DND-41 (cell line): ENCODE measurements around the gene AIF1.
A peak's percentile ranks its signal among the peaks of the same experiment; 100 is the strongest.
"Not testable (repeated sequence)": the region's sequence is repeated elsewhere in the genome, so short reads cannot be mapped to it uniquely, and the experiment has no call there.

Experiments used
- ATAC-seq: fragments of 200-7000 bp; cut with Tn5 transposase; 3 replicates; pipeline ENCODE4 v1.9.1; 2021; ENCODE audit warnings: low read depth; ENCODE audit not compliant: insufficient read depth
- DNase-seq: peaks from one replicate; pipeline ENCODE4 v3.0.0-alpha.2; 2020
- H2AFZ ChIP-seq: 2 replicates; pipeline ENCODE4 v1.6.0; 2012; ENCODE audit warnings: low read depth, low read length
- H3K27ac ChIP-seq: 2 replicates; pipeline ENCODE4 v1.5.1; 2012; ENCODE audit warnings: low read length, inconsistent platforms
- H3K27me3 ChIP-seq: fragments of 200-600 bp; sonication (generic); 2 replicates; pipeline ENCODE4 v1.6.0; 2012; ENCODE audit warnings: low read length, mild to moderate bottlenecking, inconsistent platforms; ENCODE audit not compliant: insufficient read depth, poor library complexity
- H3K36me3 ChIP-seq: 2 replicates; pipeline ENCODE4 v1.5.1; 2012; ENCODE audit warnings: low read length, inconsistent platforms; ENCODE audit not compliant: insufficient read depth
- H3K4me1 ChIP-seq: 2 replicates; pipeline ENCODE4 v1.5.1; 2012; ENCODE audit warnings: mild to moderate bottlenecking, low read length; ENCODE audit not compliant: insufficient read depth
- H3K4me2 ChIP-seq: 2 replicates; pipeline ENCODE4 v1.6.0; 2012; ENCODE audit warnings: mild to moderate bottlenecking, moderate library complexity, low read length, inconsistent platforms; ENCODE audit not compliant: insufficient read depth
- H3K4me3 ChIP-seq, 2 experiments: fragments of 200-600 bp in 1 of 2; shearing (Covaris generic) in 1 of 2; 2 replicates each; pipeline ENCODE4 v1.5.1; 2012 to 2016; ENCODE audit warnings: inconsistent platforms in 2 of 2, low read length in 2 of 2, mild to moderate bottlenecking in 2 of 2, low read depth in 1 of 2, moderate library complexity in 1 of 2
- H3K79me2 ChIP-seq: 2 replicates; pipeline ENCODE4 v1.6.0; 2012; ENCODE audit warnings: low read length, inconsistent platforms; ENCODE audit not compliant: insufficient read depth
- H3K9ac ChIP-seq: 2 replicates; pipeline ENCODE4 v1.6.0; 2012; ENCODE audit warnings: low read depth, mild to moderate bottlenecking, inconsistent platforms, low read length, moderate library complexity
- H3K9me3 ChIP-seq: 2 replicates; pipeline ENCODE4 v1.5.1; 2012; ENCODE audit warnings: low read length, moderate library complexity, mild to moderate bottlenecking, inconsistent platforms; ENCODE audit not compliant: insufficient read depth, severe bottlenecking
- H4K20me1 ChIP-seq: 2 replicates; pipeline ENCODE4 v1.6.0; 2012; ENCODE audit warnings: low read length; ENCODE audit not compliant: insufficient read depth
- EZH2 ChIP-seq: IDR thresholded peaks from 3 replicates; pipeline ENCODE4 v1.6.1; 2012; ENCODE audit warnings: borderline replicate concordance, low read depth, mild to moderate bottlenecking, moderate library complexity, low read length, inconsistent platforms; ENCODE audit not compliant: severe bottlenecking
- TF ChIP-seq, protein P1 (sequence below): IDR thresholded peaks from 2 replicates; pipeline ENCODE4 v1.5.1; 2012; ENCODE audit warnings: borderline replicate concordance, low read length, moderate library complexity, mild to moderate bottlenecking; ENCODE audit not compliant: poor library complexity, severe bottlenecking; ENCODE audit errors: extremely low read depth

Gene AIF1

DNA sequence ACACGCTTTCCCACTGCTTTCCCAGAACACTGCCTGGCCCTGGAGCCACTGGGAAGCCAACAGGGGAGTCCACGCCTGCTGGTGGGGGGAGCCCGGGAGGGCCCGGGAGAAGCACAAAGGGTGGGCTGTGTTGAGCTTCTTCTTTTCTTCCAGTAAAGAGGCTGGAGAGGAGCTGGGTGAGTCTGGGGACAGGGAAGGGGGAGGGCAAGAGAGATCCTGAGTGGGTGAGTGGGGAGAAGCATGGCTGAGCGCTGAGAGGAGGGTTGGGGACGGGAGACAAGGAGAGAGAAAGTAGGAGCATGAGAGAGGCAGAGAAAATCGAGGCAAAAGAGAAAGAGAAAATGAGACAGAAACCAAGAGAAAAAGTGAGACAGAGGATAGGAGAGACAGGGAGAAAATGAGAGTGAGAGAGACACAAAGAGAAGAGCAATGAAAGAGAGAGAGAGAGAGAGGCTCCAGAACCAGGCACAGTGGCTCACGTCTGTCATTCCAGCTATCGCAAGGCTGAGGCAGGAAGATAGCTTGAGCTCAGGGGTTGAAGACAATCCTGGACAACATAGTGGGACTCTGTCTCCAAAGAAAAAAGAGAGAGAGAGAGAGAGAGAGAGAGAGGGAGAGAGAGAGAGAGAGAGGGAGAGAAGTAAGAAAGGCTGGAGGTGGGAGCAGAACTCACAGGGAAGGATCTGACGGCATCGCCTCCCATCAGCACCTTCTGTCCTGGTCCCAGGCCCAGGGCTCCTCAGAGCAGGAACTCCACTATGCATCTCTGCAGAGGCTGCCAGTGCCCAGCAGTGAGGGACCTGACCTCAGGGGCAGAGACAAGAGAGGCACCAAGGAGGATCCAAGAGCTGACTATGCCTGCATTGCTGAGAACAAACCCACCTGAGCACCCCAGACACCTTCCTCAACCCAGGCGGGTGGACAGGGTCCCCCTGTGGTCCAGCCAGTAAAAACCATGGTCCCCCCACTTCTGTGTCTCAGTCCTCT lies 26.9 kb upstream of the AIF1 start:
- H4K20me1 ChIP-seq = no peaks in the 10 kb centered on the region
- DNase-seq (no peak), ATAC-seq (no peak)
- no peak overlapping the region for H3K27ac ChIP-seq
- no peak overlapping the region for H3K4me2 ChIP-seq
- TF ChIP-seq EZH2 = no peak
- TF ChIP-seq, protein P1, sequence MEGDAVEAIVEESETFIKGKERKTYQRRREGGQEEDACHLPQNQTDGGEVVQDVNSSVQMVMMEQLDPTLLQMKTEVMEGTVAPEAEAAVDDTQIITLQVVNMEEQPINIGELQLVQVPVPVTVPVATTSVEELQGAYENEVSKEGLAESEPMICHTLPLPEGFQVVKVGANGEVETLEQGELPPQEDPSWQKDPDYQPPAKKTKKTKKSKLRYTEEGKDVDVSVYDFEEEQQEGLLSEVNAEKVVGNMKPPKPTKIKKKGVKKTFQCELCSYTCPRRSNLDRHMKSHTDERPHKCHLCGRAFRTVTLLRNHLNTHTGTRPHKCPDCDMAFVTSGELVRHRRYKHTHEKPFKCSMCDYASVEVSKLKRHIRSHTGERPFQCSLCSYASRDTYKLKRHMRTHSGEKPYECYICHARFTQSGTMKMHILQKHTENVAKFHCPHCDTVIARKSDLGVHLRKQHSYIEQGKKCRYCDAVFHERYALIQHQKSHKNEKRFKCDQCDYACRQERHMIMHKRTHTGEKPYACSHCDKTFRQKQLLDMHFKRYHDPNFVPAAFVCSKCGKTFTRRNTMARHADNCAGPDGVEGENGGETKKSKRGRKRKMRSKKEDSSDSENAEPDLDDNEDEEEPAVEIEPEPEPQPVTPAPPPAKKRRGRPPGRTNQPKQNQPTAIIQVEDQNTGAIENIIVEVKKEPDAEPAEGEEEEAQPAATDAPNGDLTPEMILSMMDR = no peak
- H3K79me2 ChIP-seq = no peaks in the 10 kb centered on the region
- no peaks in the 10 kb centered on the region for H3K9me3 ChIP-seq
- H3K36me3 ChIP-seq = no peaks in the 10 kb centered on the region
- H2AFZ ChIP-seq = no peak overlapping the region
- H3K9ac ChIP-seq = no peak overlapping the region
- H3K27me3 ChIP-seq = no peaks in the 10 kb centered on the region
- H3K4me3 ChIP-seq = no peak overlapping the region
- H3K4me1 ChIP-seq = peaks cover 29% of the 10 kb centered on the region

DNA sequence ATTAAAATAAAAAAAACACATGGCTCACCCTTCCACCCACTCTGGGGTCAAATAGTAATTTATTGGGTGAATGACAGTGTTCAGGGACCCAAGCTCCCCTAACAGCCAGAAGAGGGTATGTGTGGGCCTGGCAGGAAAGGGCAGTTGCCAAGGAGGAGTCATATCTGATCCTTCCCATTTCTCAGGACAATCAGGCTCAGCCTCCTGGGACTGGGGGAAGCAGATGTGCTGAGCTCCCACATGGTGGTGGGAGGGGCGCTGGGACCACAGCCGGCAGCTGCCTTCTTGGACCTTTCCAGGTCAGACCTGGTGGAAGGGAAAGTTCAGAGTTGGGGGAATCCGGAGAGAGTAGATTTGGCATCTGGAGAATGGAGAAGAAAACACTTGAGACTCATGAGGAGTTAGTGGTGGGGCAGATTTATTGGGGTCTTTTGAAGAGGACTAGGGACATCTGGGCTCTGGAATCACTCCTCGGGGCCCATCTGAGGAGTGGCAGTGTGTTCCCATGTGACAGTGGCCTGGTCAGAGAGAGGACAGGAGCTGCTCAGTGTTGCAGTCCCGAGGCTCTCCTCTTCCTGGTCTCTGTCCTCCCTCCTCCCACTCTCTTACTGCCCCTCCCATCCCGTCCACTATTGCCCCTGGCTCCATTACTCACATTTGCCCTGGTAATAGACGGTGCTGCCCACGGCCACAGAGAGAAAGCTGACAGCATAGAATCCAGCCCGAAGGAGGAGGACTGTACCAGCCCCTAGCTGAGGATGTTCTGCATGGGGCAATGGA lies 26.0 kb upstream of the AIF1 start:
- ATAC-seq (no peak), DNase-seq (no peak)
- TF ChIP-seq, protein P1 = no peak
- TF ChIP-seq EZH2 = no peak
- Histone ChIP-seq H2AFZ (no peak overlapping the region), H3K4me3 (no peak overlapping the region), H3K9ac (no peak overlapping the region), H3K27ac (no peak overlapping the region), H4K20me1 (no peaks in the 10 kb centered on the region), H3K4me2 (no peak overlapping the region), H3K27me3 (no peaks in the 10 kb centered on the region), H3K9me3 (no peaks in the 10 kb centered on the region), H3K36me3 (no peaks in the 10 kb centered on the region), H3K79me2 (no peaks in the 10 kb centered on the region), H3K4me1 (peaks cover 29% of the 10 kb centered on the region)

DNA sequence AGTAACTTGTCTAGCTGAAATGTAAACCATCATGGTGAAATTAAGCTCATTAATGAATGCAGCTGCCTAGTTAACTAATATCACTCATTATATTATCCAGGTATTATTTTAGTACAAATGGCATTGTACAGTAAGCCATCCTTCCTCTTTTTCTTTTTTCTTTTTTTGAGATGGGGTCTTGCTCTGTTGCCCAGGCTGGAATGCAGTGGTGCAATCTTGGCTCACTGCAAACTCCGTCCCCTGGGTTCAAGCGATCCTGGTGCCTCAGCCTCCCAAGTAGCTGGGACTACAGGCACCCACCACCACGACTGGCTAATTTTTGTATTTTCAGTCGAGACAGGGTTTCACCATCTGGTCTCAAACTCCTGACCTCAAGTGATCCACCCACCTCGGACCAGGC lies 24.3 kb upstream of the AIF1 start:
- H3K9me3 ChIP-seq, H2AFZ ChIP-seq, H4K20me1 ChIP-seq, H3K9ac ChIP-seq, H3K4me3 ChIP-seq, H3K36me3 ChIP-seq, H3K27ac ChIP-seq, H3K4me2 ChIP-seq, DNase-seq, ATAC-seq, H3K79me2 ChIP-seq, H3K27me3 ChIP-seq: not testable (repeated sequence)
- H3K4me1 ChIP-seq = peaks cover 24% of the 10 kb centered on the region

DNA sequence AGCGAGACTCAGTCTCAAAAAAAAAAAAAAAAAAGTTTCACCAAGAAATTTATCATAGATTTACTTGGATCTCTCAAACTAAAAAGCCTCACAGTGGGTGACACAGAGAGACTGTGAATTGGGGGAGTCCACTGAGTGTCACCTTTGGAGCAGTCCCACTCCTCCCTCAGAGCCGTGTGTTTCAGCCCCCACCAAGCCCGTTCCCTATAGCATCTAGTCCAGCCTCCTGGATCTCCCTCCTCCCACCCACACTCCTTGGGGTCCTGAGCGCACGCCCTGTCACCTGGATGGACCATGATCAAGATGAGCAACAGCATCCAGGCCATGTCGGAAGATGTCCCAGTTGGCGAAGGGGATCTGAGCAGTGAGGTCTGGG lies 22.6 kb upstream of the AIF1 start:
- H3K9ac ChIP-seq = no peak overlapping the region

More for the DNA sequence above, 22.6 kb upstream of the AIF1 start:
- Histone ChIP-seq H3K9me3 (no peaks in the 10 kb centered on the region), H3K4me3 (no peak overlapping the region), H3K4me2 (no peak overlapping the region), H2AFZ (no peak overlapping the region), H3K27ac (no peak overlapping the region), H3K36me3 (no peaks in the 10 kb centered on the region), H3K79me2 (no peaks in the 10 kb centered on the region), H3K27me3 (no peaks in the 10 kb centered on the region), H4K20me1 (no peaks in the 10 kb centered on the region), H3K4me1 (peaks cover 8% of the 10 kb centered on the region)
- DNase-seq (no peak), ATAC-seq (0 out of 3 replicates have a peak, but pooled peaks have one; percentile 6)
- no peak for TF ChIP-seq EZH2
- TF ChIP-seq, protein P1 = no peak
